ENCODE measurements around the gene CCSAP.

GRCh38 chr1:229355661-229356060, 12.8 kb upstream of the CCSAP start:
- TF ChIP-seq CTCF (conservative IDR thresholded peaks at IDR 0.05; ENCODE audit: low read depth, low read length) (no peak), EZH2 (IDR thresholded peaks at IDR 0.05; ENCODE audit: low read length, unreplicated experiment) (no peak), EZH2phosphoT487 (IDR thresholded peaks at IDR 0.05; ENCODE audit: borderline replicate concordance, low read length) (no peak)
